GM21526 (cell line): ENCODE results near the gene CD63.

ENCODE experiments used
- ATAC-seq: cut with Tn5 transposase; IDR thresholded peaks from one replicate; pipeline ENCODE4 v1.9.1; 2021; ENCODE audit warnings: moderate library complexity; ENCODE audit not compliant: unreplicated experiment, low FRiP score

Gene CD63

GRCh38 chr12:55694188-55694515 lies 34.7 kb downstream of the CD63 start:
- ATAC-seq, result no peak

GRCh38 chr12:55693323-55694187 lies 35.3 kb downstream of the CD63 start:
- ATAC-seq, result no peak

GRCh38 chr12:55692631-55693322 lies 36.0 kb downstream of the CD63 start:
- ATAC-seq, result no peak

- no peak for ATAC-seq
Measured at GRCh38 chr12:55688716-55689655, 39.8 kb downstream of the CD63 start.

- no peak for ATAC-seq
Measured at GRCh38 chr12:55687746-55688145, 41.1 kb downstream of the CD63 start.

GRCh38 chr12:55686366-55687010 lies 42.3 kb downstream of the CD63 start:
- no peak for ATAC-seq

- no peak for ATAC-seq
Measured at GRCh38 chr12:55685671-55686070, 43.1 kb downstream of the CD63 start.

GRCh38 chr12:55684761-55685370 lies 43.9 kb downstream of the CD63 start:
- no peak for ATAC-seq

GRCh38 chr12:55683676-55684075 lies 45.1 kb downstream of the CD63 start:
- no peak for ATAC-seq

GRCh38 chr12:55682087-55682796 lies 46.6 kb downstream of the CD63 start:
- no peak for ATAC-seq

GRCh38 chr12:55681142-55682077 lies 47.4 kb downstream of the CD63 start:
- no peak for ATAC-seq

GRCh38 chr12:55679691-55680090 lies 49.1 kb downstream of the CD63 start:
- no peak for ATAC-seq

- no peak for ATAC-seq
Measured at GRCh38 chr12:55676707-55677106, 52.1 kb downstream of the CD63 start.

- ATAC-seq, result no peak
Measured at GRCh38 chr12:55675666-55676065, 53.1 kb downstream of the CD63 start.
